NCI-H2171 treated with DMSO at 0.1 percent for 48 hours (cell line): Measurements from ENCODE around the gene TSEN54.
"Not testable (repeated sequence)": the region's sequence is repeated elsewhere in the genome, so short reads cannot be mapped to it uniquely, and the experiment has no call there.

Source experiments
- DNase-seq: peaks from one replicate; lab custom pipeline; 2025; lab: John Stamatoyannopoulos, UW

Gene TSEN54

GRCh38 chr17:75516255-75516618 is at the start of gene TSEN54:
Gene TSEN54 (plus strand): TSS chr17:75516528. CDS start chr17:75516561, 33 bp downstream.
- DNase-seq = peak; percentile 88

- peak; percentile 65 for DNase-seq
These were observed 48.0 kb upstream of the TSEN54 start for GRCh38 chr17:75468291-75468754.

GRCh38 chr17:75468779-75469373 is 47.5 kb upstream of the TSEN54 start:
- no peak for DNase-seq

- no peak for DNase-seq
These were observed 45.1 kb upstream of the TSEN54 start for GRCh38 chr17:75471207-75471606.

GRCh38 chr17:75472119-75472518 is 44.2 kb upstream of the TSEN54 start:
- DNase-seq = peak; percentile 33

- DNase-seq = no peak
These were observed 43.1 kb upstream of the TSEN54 start for GRCh38 chr17:75473246-75473645.

GRCh38 chr17:75474736-75475135 is 41.6 kb upstream of the TSEN54 start:
- no peak for DNase-seq

GRCh38 chr17:75475144-75475835 is 41.0 kb upstream of the TSEN54 start:
- DNase-seq = no peak

- DNase-seq = no peak
These were observed 40.5 kb upstream of the TSEN54 start for GRCh38 chr17:75475851-75476250.

- DNase-seq = no peak
These were observed 40.1 kb upstream of the TSEN54 start for GRCh38 chr17:75476271-75476671.

GRCh38 chr17:75476752-75477489 is 39.4 kb upstream of the TSEN54 start:
- no peak for DNase-seq

GRCh38 chr17:75477490-75477862 is 38.9 kb upstream of the TSEN54 start:
- not testable (repeated sequence) for DNase-seq

GRCh38 chr17:75478508-75478907 is 37.8 kb upstream of the TSEN54 start:
- DNase-seq = peak; percentile 67

- no peak for DNase-seq
These were observed 36.0 kb upstream of the TSEN54 start for GRCh38 chr17:75480281-75480680.

GRCh38 chr17:75481194-75482068 is 34.9 kb upstream of the TSEN54 start:
- DNase-seq = no peak

GRCh38 chr17:75482098-75482942 is 34.0 kb upstream of the TSEN54 start:
- DNase-seq = no peak

GRCh38 chr17:75485688-75486087 is 30.6 kb upstream of the TSEN54 start:
- DNase-seq = no peak

- DNase-seq = no peak
These were observed 30.2 kb upstream of the TSEN54 start for GRCh38 chr17:75486151-75486550.

- no peak for DNase-seq
These were observed 29.4 kb upstream of the TSEN54 start for GRCh38 chr17:75486951-75487350.

GRCh38 chr17:75487351-75488070 is 28.8 kb upstream of the TSEN54 start:
- DNase-seq = no peak
